HepG2 (cell line): ENCODE measurements around the gene SLC34A3. TPM values are rescaled to one million over a fixed set of nuclear protein-coding genes. Genes with fewer than 3 reads are reported as not detected.

Source experiments
- KAT7 ChIP-seq: IDR thresholded peaks from 2 replicates; pipeline ENCODE4 v1.6.1; 2018; ENCODE audit warnings: borderline replicate concordance, missing compliant biosample characterization
- KAT8 ChIP-seq: IDR thresholded peaks from 2 replicates; pipeline ENCODE4 v1.6.1; 2016; ENCODE audit warnings: missing genetic modification reagents, missing compliant biosample characterization
- SUZ12 ChIP-seq: fragments of 150-350 bp; IDR thresholded peaks from 2 replicates; pipeline ENCODE4 v1.6.1; 2014; ENCODE audit warnings: low read depth, low read length
- TCF7 ChIP-seq: sonication (generic); IDR thresholded peaks from 2 replicates; pipeline ENCODE4 v1.6.1; 2016; ENCODE audit warnings: antibody characterized with exemption, low read depth
- TEAD2 ChIP-seq: sonication (generic); formaldehyde crosslinking; IDR thresholded peaks from 2 replicates; pipeline ENCODE4 v1.9.0; 2021; ENCODE audit warnings: missing genetic modification reagents
- TRIM22 ChIP-seq: fragments of 450-650 bp; IDR thresholded peaks from 2 replicates; pipeline ENCODE4 v1.6.1; 2017
- ZBTB26 ChIP-seq: IDR thresholded peaks from 2 replicates; pipeline ENCODE4 v1.6.1; 2016; ENCODE audit warnings: missing compliant biosample characterization, missing genetic modification reagents, borderline replicate concordance
- ZNF407 ChIP-seq: sonication (generic); formaldehyde crosslinking; IDR thresholded peaks from one replicate; pipeline ENCODE4 v1.5.1; 2020; ENCODE audit warnings: mild to moderate bottlenecking, missing genetic modification reagents; ENCODE audit errors: not compliant biosample characterization
- ZNF552 ChIP-seq: sonication (generic); formaldehyde crosslinking; IDR thresholded peaks from 2 replicates; pipeline ENCODE4 v1.9.0; 2022; ENCODE audit warnings: missing genetic modification reagents, mild to moderate bottlenecking, borderline replicate concordance
- ZNF816 ChIP-seq: sonication (generic); formaldehyde crosslinking; IDR thresholded peaks from 2 replicates; pipeline ENCODE4 v1.8.0; 2022; ENCODE audit warnings: missing genetic modification reagents, mild to moderate bottlenecking, borderline replicate concordance
- polyA plus RNA-seq, 8 experiments: library from polyadenylated mRNA; depleted of rRNA in 3 of 8; stranded (reverse) in 7 of 8; unstranded in 1 of 8; fragments of >200 nt; fragmentation: Illumina TruSeq in 4 of 8; extraction: Trizol in 4 of 8; gene quantifications; 2 replicates each; pipeline versions ENCODE4 v1.2.1 to v1.2.3, GENCODE V29; 2011 to 2016; ENCODE audit warnings: low read depth in 4 of 8, missing spikeins in 1 of 8, mixed read lengths in 1 of 8; ENCODE audit not compliant: insufficient read depth in 1 of 8
- total RNA-seq, 5 experiments: library from RNA; depleted of rRNA; stranded (reverse); fragments of >200 nt; fragmentation: Illumina TruSeq; extraction: Trizol; gene quantifications; 2 replicates each; pipeline ENCODE4 v1.2.3, GENCODE V29; 2016; ENCODE audit warnings: low read depth in 1 of 5

Gene SLC34A3
- total and polyA plus RNA-seq, 2 of the 13 experiments (the other 11 are each of a cell fraction or from before 2014, with no cell fraction given) = 0.07 to 1.0 TPM

GRCh38 chr9:137188490-137189296 lies 42.0 kb upstream of the SLC34A3 start, which contains the start of the genes ANAPC2 and SSNA1 (continued):
- peak; percentile 55; the same call in 1 of the 2 replicates for TF ChIP-seq ZBTB26 (CRISPR knock-in tag)
- no peak for TF ChIP-seq TCF7
- TF ChIP-seq ZNF816 = no peak; the same call in 1 of the 2 replicates
- no peak for TF ChIP-seq ZNF552 (CRISPR knock-in tag)
- peak; percentile 100 for TF ChIP-seq KAT8 (CRISPR knock-in tag)
- TF ChIP-seq TEAD2 = no peak
- peak; percentile 95; the same call in 1 of the 2 replicates for TF ChIP-seq KAT7 (CRISPR knock-in tag)
- TF ChIP-seq TRIM22 = no peak
- no peak for TF ChIP-seq SUZ12
- no peak for TF ChIP-seq ZNF407 (CRISPR knock-in tag)
